Choroid plexus epithelial cell (primary cell): Measurements from ENCODE around the gene REELD1.

Experiments used
- DNase-seq: peaks from one replicate; pipeline ENCODE4 v3.0.0-alpha.2; 2010; ENCODE audit warnings: low read depth
- H3K4me3 ChIP-seq: 2 replicates; pipeline ENCODE4 v1.5.1; 2011; ENCODE audit warnings: low read depth, mild to moderate bottlenecking, control low read depth, low read length, moderate library complexity
- TF ChIP-seq, protein P1 (sequence below): conservative IDR thresholded peaks from 2 replicates; pipeline ENCODE4 v1.5.1; 2011; ENCODE audit warnings: low read depth, mild to moderate bottlenecking, control low read depth, inconsistent platforms, low read length, moderate library complexity

REELD1 gene

DNA sequence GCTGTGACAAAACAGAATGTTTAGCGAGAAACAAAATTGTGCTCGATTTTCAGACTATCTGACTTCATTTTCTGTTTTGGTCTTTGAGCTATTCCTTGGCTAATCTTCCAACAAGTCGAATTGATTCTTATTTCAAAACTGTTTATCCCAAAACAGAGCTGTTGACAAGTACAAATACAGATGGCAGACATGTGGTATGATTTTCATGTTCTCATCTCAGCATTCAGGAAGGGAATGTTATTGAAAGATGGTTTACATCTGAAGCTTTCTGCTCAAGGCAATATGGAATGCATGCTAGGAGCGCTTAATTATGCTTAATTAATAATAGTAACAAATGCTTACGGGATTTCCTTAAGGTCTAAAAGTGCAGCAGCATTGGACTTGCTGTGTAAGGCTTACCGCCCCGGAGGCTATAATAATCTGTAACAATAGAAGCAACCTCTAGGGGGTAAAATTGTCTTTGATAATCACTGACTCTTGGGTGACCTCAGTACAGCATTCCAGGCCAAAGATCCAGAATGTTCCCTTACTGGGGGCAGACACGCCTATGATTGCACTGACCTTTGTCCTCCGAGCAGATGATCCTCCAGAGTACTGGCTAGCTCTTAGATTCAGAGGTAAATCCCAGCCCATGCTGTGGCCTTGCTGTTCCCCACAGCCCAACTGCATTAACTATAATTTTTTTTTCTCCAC is 22.4 kb upstream of the REELD1 start:
- DNase-seq = peak; percentile 8
- TF ChIP-seq, protein P1, sequence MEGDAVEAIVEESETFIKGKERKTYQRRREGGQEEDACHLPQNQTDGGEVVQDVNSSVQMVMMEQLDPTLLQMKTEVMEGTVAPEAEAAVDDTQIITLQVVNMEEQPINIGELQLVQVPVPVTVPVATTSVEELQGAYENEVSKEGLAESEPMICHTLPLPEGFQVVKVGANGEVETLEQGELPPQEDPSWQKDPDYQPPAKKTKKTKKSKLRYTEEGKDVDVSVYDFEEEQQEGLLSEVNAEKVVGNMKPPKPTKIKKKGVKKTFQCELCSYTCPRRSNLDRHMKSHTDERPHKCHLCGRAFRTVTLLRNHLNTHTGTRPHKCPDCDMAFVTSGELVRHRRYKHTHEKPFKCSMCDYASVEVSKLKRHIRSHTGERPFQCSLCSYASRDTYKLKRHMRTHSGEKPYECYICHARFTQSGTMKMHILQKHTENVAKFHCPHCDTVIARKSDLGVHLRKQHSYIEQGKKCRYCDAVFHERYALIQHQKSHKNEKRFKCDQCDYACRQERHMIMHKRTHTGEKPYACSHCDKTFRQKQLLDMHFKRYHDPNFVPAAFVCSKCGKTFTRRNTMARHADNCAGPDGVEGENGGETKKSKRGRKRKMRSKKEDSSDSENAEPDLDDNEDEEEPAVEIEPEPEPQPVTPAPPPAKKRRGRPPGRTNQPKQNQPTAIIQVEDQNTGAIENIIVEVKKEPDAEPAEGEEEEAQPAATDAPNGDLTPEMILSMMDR = peak; percentile 12
- H3K4me3 ChIP-seq = no peak overlapping the region

DNA sequence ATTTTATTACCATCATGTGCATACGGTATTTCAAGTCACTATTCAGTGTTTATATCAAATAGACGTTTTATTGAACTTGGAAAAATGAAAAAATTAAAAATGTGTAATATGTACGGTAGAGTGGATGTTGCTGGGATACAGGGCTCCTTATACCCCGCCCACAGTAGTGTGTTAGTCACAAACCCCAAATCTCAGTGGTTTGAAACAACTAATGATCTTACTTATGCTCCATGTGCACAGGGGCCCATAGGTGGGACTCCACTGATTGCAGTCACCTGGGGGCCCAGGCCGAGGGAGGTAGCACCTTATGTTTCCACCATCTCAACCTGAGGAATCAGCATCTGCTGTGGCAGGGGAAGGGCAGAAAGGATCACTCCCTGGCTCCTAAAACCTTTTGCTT is 20.7 kb upstream of the REELD1 start:
- TF ChIP-seq, protein P1 = no peak
- DNase-seq = no peak
- H3K4me3 ChIP-seq = no peak overlapping the region

DNA sequence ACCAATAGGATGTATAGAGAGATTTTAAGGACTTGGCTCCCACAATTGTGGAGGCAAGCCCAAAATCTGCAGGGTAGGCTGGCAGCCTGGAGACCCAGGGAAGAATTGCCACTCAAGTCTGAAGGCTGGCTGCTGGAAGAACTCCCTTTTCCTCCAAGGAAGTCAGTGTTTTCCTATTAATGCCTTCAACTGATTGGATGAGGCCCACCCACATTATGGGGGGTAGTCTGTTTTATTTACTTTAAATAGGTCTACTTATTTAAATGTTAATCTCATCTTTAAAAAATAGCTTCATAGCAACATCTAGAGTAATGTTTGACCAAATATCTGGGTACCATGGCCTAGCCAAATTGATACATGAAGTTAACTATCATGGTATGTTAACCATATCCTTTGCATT is 20.1 kb upstream of the REELD1 start:
- no peak for DNase-seq
- H3K4me3 ChIP-seq = no peak overlapping the region
- TF ChIP-seq, protein P1 = no peak

DNA sequence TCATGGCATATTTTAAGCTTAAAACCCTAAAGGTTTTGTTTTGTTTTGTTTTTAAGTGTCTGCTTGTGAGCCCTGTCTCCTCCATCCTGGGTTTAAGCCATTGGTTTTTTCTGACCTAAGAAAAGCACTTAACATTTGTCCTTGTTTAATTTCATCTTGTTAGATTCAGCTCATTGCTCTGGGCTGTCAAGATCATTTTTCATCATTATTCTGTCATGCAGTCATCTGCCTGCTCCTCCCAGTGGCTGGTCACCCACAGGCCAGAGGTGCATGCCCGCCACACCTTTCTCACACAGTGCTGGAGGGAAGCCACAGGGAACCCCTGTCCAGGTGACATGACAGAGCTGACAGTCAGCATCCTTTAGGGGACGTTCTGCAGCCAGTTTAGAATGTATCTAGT is 11.7 kb upstream of the REELD1 start:
- TF ChIP-seq, protein P1 = no peak
- DNase-seq = no peak
- no peak overlapping the region for H3K4me3 ChIP-seq

DNA sequence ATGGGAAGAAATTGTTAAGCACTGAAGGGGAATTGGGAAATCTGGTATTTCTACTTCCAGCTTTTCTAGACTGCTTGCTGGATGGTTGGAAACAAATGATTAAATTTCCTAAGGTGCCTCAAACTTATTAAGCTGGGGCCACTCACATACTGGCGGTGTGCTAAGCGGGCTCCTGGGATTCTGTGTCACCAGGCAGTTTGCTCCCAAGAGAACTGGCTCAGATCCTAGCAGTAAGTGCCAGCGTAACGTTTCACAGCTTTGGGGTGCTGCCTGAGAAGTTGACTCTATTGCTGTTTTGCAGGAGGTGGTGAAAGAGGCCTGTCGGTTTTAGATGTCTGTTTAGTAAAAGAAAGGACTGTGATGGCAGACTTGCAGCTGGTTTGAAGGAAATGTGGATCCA is 6.9 kb upstream of the REELD1 start:
- TF ChIP-seq, protein P1 = no peak
- H3K4me3 ChIP-seq = no peak overlapping the region
- no peak for DNase-seq

DNA sequence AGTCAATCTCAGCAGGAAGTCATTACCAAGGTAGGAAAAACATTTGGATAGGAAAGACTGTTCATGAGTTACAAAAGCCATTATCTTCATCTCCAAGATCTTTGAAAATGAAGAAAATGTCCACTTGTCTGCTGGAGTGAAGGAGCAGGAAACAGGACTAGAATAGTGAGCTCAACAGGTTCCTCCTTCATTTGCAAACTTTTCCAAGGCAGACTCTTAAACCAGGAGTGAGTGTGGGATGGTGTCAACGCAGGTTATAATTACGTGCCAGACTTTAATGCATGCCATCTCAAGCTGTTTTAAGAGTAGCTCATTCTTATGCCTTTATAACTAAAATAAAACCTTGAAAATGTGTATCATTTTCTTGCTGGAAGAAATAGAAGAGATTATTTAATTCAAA is 3.4 kb upstream of the REELD1 start:
- TF ChIP-seq, protein P1 = no peak
- no peak overlapping the region for H3K4me3 ChIP-seq
- no peak for DNase-seq

DNA sequence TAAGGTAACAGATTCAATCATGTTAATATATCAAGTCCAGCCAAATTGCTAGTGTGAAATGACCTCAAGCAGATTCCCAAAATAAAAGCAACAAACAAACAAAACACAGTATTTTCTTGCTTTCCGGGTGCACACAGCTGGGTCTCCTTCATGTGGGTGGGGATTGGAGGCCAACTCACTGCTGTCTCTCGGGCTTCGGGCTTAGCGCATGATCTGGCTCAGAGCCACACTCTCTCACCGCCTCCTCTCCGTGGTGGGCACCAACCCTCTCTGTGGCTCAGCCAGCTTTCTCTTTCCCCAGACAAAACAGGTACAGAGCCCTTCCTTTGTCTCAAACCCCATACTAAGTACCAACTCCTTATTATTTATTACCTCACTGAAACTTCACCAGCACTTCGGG is 2.9 kb upstream of the REELD1 start:
- H3K4me3 ChIP-seq = no peak overlapping the region
- TF ChIP-seq, protein P1 = no peak
- DNase-seq = no peak
